Measurements from ENCODE around the gene MIA2. TPM values are rescaled to one million over a fixed set of nuclear protein-coding genes. Genes with fewer than 3 reads are reported as not detected.
"Not testable (repeated sequence)": the region's sequence is repeated elsewhere in the genome, so short reads cannot be mapped to it uniquely, and the experiment has no call there.

Gene MIA2
- total RNA-seq, 1 experiment from 2014 or later = 65.7 TPM

DNA sequence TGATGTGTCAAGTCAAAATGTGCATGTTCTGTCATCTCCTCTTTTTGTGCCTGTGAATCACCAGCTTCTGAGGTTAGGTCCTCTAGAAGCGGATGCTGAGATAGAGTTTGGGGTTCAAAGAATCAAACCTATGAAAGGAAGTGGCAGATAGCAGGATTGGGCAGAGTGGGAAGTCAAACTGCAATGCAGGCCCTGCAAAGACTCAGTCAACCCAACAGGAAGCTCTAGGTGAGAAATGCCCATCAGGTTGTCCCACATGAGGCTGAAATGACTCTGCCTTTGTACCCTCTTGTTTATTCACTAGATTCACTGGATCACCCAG is 4.5 kb upstream of the MIA2 start:
- Histone ChIP-seq H3K4me3 (ENCODE audit: low read length) (no peak overlapping the region), H3K9ac (ENCODE audit: low read length) (no peak overlapping the region), H2AFZ (ENCODE audit: low read length) (0 out of 2 replicates have a peak overlapping the region, but pooled peaks have one; percentile 2), H3K4me1 (ENCODE audit: low read length) (peaks cover 13% of the 10 kb centered on the region), H3K4me2 (ENCODE audit: low read depth, low read length, poor library complexity, severe bottlenecking) (no peak overlapping the region), H3K79me2 (ENCODE audit: low read length) (no peaks in the 10 kb centered on the region), H4K20me1 (ENCODE audit: insufficient read depth, low read depth, low read length) (no peaks in the 10 kb centered on the region), H3K9me2 (replicated peaks; ENCODE audit: insufficient read depth, low read length) (no peaks in the 10 kb centered on the region), H3K27ac (ENCODE audit: low read length) (no peak overlapping the region), H3K27me3 (ENCODE audit: low read length) (no peaks in the 10 kb centered on the region), H3K9me3 (ENCODE audit: low read length) (no peaks in the 10 kb centered on the region), H3K36me3 (ENCODE audit: insufficient read depth, low read length) (no peaks in the 10 kb centered on the region)
- DNase-seq = no peak

DNA sequence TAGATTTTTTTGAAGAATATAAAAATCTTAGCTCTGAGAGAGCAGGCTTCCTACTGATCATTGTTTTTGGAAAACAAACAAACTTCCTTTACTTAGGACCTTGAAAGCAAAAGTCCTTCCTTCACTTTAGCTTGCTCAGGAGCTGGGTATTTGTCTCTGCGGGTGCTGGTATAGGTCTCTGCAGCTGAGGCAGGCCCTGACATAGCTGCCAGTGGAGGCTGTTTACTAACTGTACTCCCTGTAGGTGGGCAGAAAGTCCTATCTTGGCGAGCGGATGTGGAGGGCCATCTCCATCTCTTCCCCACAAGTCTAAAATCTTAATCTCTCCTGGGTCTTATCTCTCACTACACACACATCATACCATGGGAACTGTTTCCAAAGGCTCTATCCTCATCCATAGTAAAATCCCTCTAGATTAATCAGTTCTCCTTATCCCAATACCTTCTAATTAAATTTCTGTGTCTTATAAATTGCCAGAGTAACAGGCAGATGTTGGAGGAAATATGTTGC is 4.1 kb upstream of the MIA2 start:
- peaks cover 16% of the 10 kb centered on the region for H3K4me1 ChIP-seq (ENCODE audit: low read length)
- H4K20me1 ChIP-seq (ENCODE audit: insufficient read depth, low read depth, low read length) = no peaks in the 10 kb centered on the region
- no peak overlapping the region for H3K4me3 ChIP-seq (ENCODE audit: low read length)
- no peak overlapping the region for H3K9ac ChIP-seq (ENCODE audit: low read length)
- H3K79me2 ChIP-seq (ENCODE audit: low read length) = no peaks in the 10 kb centered on the region
- no peak for DNase-seq
- no peak overlapping the region for H3K27ac ChIP-seq (ENCODE audit: low read length)
- H3K9me3 ChIP-seq (ENCODE audit: low read length) = no peaks in the 10 kb centered on the region
- no peaks in the 10 kb centered on the region for H3K27me3 ChIP-seq (ENCODE audit: low read length)
- no peaks in the 10 kb centered on the region for H3K36me3 ChIP-seq (ENCODE audit: insufficient read depth, low read length)
- no peaks in the 10 kb centered on the region for H3K9me2 ChIP-seq (replicated peaks; ENCODE audit: insufficient read depth, low read length)
- 0 out of 2 replicates have a peak overlapping the region, but pooled peaks have one; percentile 2 for H2AFZ ChIP-seq (ENCODE audit: low read length)
- H3K4me2 ChIP-seq (ENCODE audit: low read depth, low read length, poor library complexity, severe bottlenecking) = no peak overlapping the region

- no peaks in the 10 kb centered on the region for H3K9me3 ChIP-seq (ENCODE audit: low read length)
- no peaks in the 10 kb centered on the region for H3K79me2 ChIP-seq (ENCODE audit: low read length)
- H2AFZ ChIP-seq (ENCODE audit: low read length) = peak overlapping the region; percentile 30; the same call in 1 of the 2 replicates
- H3K9ac ChIP-seq (ENCODE audit: low read length) = no peak overlapping the region
- no peak overlapping the region for H3K4me2 ChIP-seq (ENCODE audit: low read depth, low read length, poor library complexity, severe bottlenecking)
- no peak for DNase-seq
- no peaks in the 10 kb centered on the region for H3K36me3 ChIP-seq (ENCODE audit: insufficient read depth, low read length)
- H3K27me3 ChIP-seq (ENCODE audit: low read length) = no peaks in the 10 kb centered on the region
- H3K9me2 ChIP-seq (replicated peaks; ENCODE audit: insufficient read depth, low read length) = no peaks in the 10 kb centered on the region
- H3K4me3 ChIP-seq (ENCODE audit: low read length) = no peak overlapping the region
- H3K27ac ChIP-seq (ENCODE audit: low read length) = no peak overlapping the region
- peaks cover 16% of the 10 kb centered on the region for H3K4me1 ChIP-seq (ENCODE audit: low read length)
- no peaks in the 10 kb centered on the region for H4K20me1 ChIP-seq (ENCODE audit: insufficient read depth, low read depth, low read length)
Observed at GRCh38 chr14:39230416-39231035, 3.2 kb upstream of the MIA2 start.

GRCh38 chr14:39231751-39232553 is 1.8 kb upstream of the MIA2 start:
- H3K9ac ChIP-seq (ENCODE audit: low read length); H3K27ac ChIP-seq (ENCODE audit: low read length); H3K9me3 ChIP-seq (ENCODE audit: low read length); H3K36me3 ChIP-seq (ENCODE audit: insufficient read depth, low read length); H3K79me2 ChIP-seq (ENCODE audit: low read length); H3K4me3 ChIP-seq (ENCODE audit: low read length); H3K27me3 ChIP-seq (ENCODE audit: low read length); H3K9me2 ChIP-seq (replicated peaks; ENCODE audit: insufficient read depth, low read length); H4K20me1 ChIP-seq (ENCODE audit: insufficient read depth, low read depth, low read length): not testable (repeated sequence)
- DNase-seq = peak; percentile 84
- H2AFZ ChIP-seq (ENCODE audit: low read length) = peak overlapping the region; percentile 10; the same call in 1 of the 2 replicates
- H3K4me1 ChIP-seq (ENCODE audit: low read length) = peaks cover 16% of the 10 kb centered on the region
- H3K4me2 ChIP-seq (ENCODE audit: low read depth, low read length, poor library complexity, severe bottlenecking) = peak overlapping the region; percentile 5

- peaks cover 16% of the 10 kb centered on the region for H3K4me1 ChIP-seq (ENCODE audit: low read length)
- no peaks in the 10 kb centered on the region for H3K79me2 ChIP-seq (ENCODE audit: low read length)
- H2AFZ ChIP-seq (ENCODE audit: low read length) = peak overlapping the region; percentile 51
- no peak overlapping the region for H3K4me3 ChIP-seq (ENCODE audit: low read length)
- H3K9me2 ChIP-seq (replicated peaks; ENCODE audit: insufficient read depth, low read length) = no peaks in the 10 kb centered on the region
- H3K9me3 ChIP-seq (ENCODE audit: low read length) = no peaks in the 10 kb centered on the region
- no peaks in the 10 kb centered on the region for H4K20me1 ChIP-seq (ENCODE audit: insufficient read depth, low read depth, low read length)
- H3K4me2 ChIP-seq (ENCODE audit: low read depth, low read length, poor library complexity, severe bottlenecking) = no peak overlapping the region
- no peaks in the 10 kb centered on the region for H3K27me3 ChIP-seq (ENCODE audit: low read length)
- no peaks in the 10 kb centered on the region for H3K36me3 ChIP-seq (ENCODE audit: insufficient read depth, low read length)
- H3K27ac ChIP-seq (ENCODE audit: low read length) = no peak overlapping the region
- DNase-seq = no peak
- no peak overlapping the region for H3K9ac ChIP-seq (ENCODE audit: low read length)
Observed at GRCh38 chr14:39232554-39233415, 930 bp upstream of the MIA2 start.

GRCh38 chr14:39234986-39235385 is 1.3 kb downstream of the MIA2 start:
- H3K4me3 ChIP-seq (ENCODE audit: low read length); H3K9me3 ChIP-seq (ENCODE audit: low read length); H3K4me2 ChIP-seq (ENCODE audit: low read depth, low read length, poor library complexity, severe bottlenecking); H3K27me3 ChIP-seq (ENCODE audit: low read length); DNase-seq; H3K36me3 ChIP-seq (ENCODE audit: insufficient read depth, low read length); H3K9ac ChIP-seq (ENCODE audit: low read length); H3K27ac ChIP-seq (ENCODE audit: low read length); H3K9me2 ChIP-seq (replicated peaks; ENCODE audit: insufficient read depth, low read length); H3K79me2 ChIP-seq (ENCODE audit: low read length); H4K20me1 ChIP-seq (ENCODE audit: insufficient read depth, low read depth, low read length); H2AFZ ChIP-seq (ENCODE audit: low read length): not testable (repeated sequence)
- H3K4me1 ChIP-seq (ENCODE audit: low read length) = peaks cover 16% of the 10 kb centered on the region

DNA sequence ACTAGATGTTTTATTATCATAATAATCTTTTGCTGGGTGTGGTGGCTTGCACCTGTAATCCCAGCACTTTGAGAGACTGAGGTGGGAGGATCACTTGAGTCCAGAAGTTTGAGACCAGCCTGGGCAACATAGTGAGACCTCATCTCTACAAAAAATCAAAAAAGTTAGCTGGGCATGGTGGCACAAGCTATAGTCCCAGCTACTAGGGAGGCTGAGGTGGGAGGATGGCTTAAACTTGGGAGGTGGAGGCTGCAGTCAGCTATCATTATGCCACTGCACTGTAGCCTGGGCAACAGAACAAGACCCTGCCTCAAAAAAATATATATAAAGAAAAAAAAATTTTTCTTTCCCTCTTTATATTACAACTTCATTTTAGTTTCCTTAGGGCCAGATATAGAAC is 1.8 kb downstream of the MIA2 start:
- H3K79me2 ChIP-seq (ENCODE audit: low read length); DNase-seq; H4K20me1 ChIP-seq (ENCODE audit: insufficient read depth, low read depth, low read length); H2AFZ ChIP-seq (ENCODE audit: low read length); H3K27ac ChIP-seq (ENCODE audit: low read length); H3K9ac ChIP-seq (ENCODE audit: low read length); H3K4me3 ChIP-seq (ENCODE audit: low read length); H3K9me3 ChIP-seq (ENCODE audit: low read length); H3K27me3 ChIP-seq (ENCODE audit: low read length); H3K9me2 ChIP-seq (replicated peaks; ENCODE audit: insufficient read depth, low read length); H3K4me2 ChIP-seq (ENCODE audit: low read depth, low read length, poor library complexity, severe bottlenecking); H3K36me3 ChIP-seq (ENCODE audit: insufficient read depth, low read length): not testable (repeated sequence)
- H3K4me1 ChIP-seq (ENCODE audit: low read length) = peaks cover 16% of the 10 kb centered on the region

DNA sequence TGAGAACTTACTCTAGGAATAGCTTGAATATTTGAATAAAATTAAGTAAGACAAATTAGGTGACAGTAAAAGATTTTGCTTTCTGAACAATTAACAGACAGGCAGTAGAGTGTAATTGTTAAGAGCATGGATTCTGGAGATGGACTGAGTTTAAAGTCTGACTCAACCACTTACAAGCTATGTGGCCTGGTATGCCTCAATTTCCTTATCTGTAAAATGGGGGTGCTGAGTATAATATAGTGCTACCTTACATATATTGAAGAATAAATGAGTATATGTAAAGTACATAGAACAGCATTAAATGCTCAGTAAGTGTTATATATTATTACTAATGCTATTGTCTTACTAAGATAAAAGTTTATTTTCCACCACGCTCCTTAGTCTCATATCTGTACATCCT is 7.1 kb downstream of the MIA2 start:
- H3K27ac ChIP-seq (ENCODE audit: low read length) = no peak overlapping the region
- DNase-seq = no peak
- no peak overlapping the region for H3K4me2 ChIP-seq (ENCODE audit: low read depth, low read length, poor library complexity, severe bottlenecking)
- no peaks in the 10 kb centered on the region for H3K9me3 ChIP-seq (ENCODE audit: low read length)
- H3K9me2 ChIP-seq (replicated peaks; ENCODE audit: insufficient read depth, low read length) = no peaks in the 10 kb centered on the region
- H3K4me3 ChIP-seq (ENCODE audit: low read length) = no peak overlapping the region
- H3K79me2 ChIP-seq (ENCODE audit: low read length) = no peaks in the 10 kb centered on the region
- no peaks in the 10 kb centered on the region for H4K20me1 ChIP-seq (ENCODE audit: insufficient read depth, low read depth, low read length)
- no peak overlapping the region for H2AFZ ChIP-seq (ENCODE audit: low read length)
- no peak overlapping the region for H3K9ac ChIP-seq (ENCODE audit: low read length)
- no peaks in the 10 kb centered on the region for H3K4me1 ChIP-seq (ENCODE audit: low read length)
- no peaks in the 10 kb centered on the region for H3K27me3 ChIP-seq (ENCODE audit: low read length)
- no peaks in the 10 kb centered on the region for H3K36me3 ChIP-seq (ENCODE audit: insufficient read depth, low read length)

Measured in Karpas-422 (cell line).